CD4-positive, alpha-beta T cell treated with Interleukin-17A for 4 hours (primary cell): ENCODE results near the gene MMP24OS.

Experiments
- DNase-seq: peaks from one replicate; pipeline ENCODE4 v3.0.0-alpha.2; 2020; ENCODE audit warnings: mixed read lengths

Gene MMP24OS

GRCh38 chr20:35290186-35290886, 12.4 kb upstream of the MMP24OS start:
- DNase-seq: no peak

GRCh38 chr20:35288325-35289060, 10.6 kb upstream of the MMP24OS start:
- no peak for DNase-seq

GRCh38 chr20:35287509-35288324, 9.8 kb upstream of the MMP24OS start:
- no peak for DNase-seq

- no peak for DNase-seq
Measured at GRCh38 chr20:35286899-35287508, 9.1 kb upstream of the MMP24OS start.

GRCh38 chr20:35286077-35286898, 8.4 kb upstream of the MMP24OS start:
- DNase-seq: no peak

GRCh38 chr20:35285806-35286076, 7.8 kb upstream of the MMP24OS start:
- DNase-seq: no peak

- DNase-seq: no peak
Measured at GRCh38 chr20:35284992-35285805, 7.3 kb upstream of the MMP24OS start.

- DNase-seq: peak; percentile 80
Measured at GRCh38 chr20:35284267-35284991, 6.5 kb upstream of the MMP24OS start, which contains the start of gene EIF6. TSS of gene EIF6 (minus strand) at chr20:35284772. CDS start at chr20:35284487, 285 bp downstream.

- DNase-seq: no peak
Measured at GRCh38 chr20:35283441-35284266, 5.7 kb upstream of the MMP24OS start.

- no peak for DNase-seq
Measured at GRCh38 chr20:35281506-35282101, 3.7 kb upstream of the MMP24OS start.

- no peak for DNase-seq
Measured at GRCh38 chr20:35280523-35280922, 2.6 kb upstream of the MMP24OS start.

- DNase-seq: no peak
Measured at GRCh38 chr20:35279533-35280174, 1.7 kb upstream of the MMP24OS start.

GRCh38 chr20:35279040-35279439, 1.1 kb upstream of the MMP24OS start:
- no peak for DNase-seq

GRCh38 chr20:35277127-35277526, 795 bp downstream of the MMP24OS start:
- no peak for DNase-seq

- no peak for DNase-seq
Measured at GRCh38 chr20:35276408-35276807, 1.5 kb downstream of the MMP24OS start.

GRCh38 chr20:35275741-35276251, 2.1 kb downstream of the MMP24OS start:
- DNase-seq: no peak

- DNase-seq: no peak
Measured at GRCh38 chr20:35274172-35275092, 3.5 kb downstream of the MMP24OS start.
